Astrocyte (in vitro differentiated cells and primary cell): ENCODE results near the gene YOD1.

Experiments
- EZH2 ChIP-seq: IDR thresholded peaks from 2 replicates; pipeline ENCODE4 v1.6.1; 2012; ENCODE audit warnings: mild to moderate bottlenecking, low read length, inconsistent platforms; ENCODE audit not compliant: insufficient read depth
- TF ChIP-seq, protein P1 (sequence below): IDR thresholded peaks from 2 replicates; pipeline ENCODE4 v1.5.1; 2011; ENCODE audit warnings: low read depth, mild to moderate bottlenecking, inconsistent platforms, low read length, moderate library complexity; ENCODE audit not compliant: insufficient read depth

- TF ChIP-seq, protein P1, sequence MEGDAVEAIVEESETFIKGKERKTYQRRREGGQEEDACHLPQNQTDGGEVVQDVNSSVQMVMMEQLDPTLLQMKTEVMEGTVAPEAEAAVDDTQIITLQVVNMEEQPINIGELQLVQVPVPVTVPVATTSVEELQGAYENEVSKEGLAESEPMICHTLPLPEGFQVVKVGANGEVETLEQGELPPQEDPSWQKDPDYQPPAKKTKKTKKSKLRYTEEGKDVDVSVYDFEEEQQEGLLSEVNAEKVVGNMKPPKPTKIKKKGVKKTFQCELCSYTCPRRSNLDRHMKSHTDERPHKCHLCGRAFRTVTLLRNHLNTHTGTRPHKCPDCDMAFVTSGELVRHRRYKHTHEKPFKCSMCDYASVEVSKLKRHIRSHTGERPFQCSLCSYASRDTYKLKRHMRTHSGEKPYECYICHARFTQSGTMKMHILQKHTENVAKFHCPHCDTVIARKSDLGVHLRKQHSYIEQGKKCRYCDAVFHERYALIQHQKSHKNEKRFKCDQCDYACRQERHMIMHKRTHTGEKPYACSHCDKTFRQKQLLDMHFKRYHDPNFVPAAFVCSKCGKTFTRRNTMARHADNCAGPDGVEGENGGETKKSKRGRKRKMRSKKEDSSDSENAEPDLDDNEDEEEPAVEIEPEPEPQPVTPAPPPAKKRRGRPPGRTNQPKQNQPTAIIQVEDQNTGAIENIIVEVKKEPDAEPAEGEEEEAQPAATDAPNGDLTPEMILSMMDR: no peak
- TF ChIP-seq EZH2: no peak
Observed at GRCh38 chr1:207055386-207056001, 4.5 kb upstream of the YOD1 start.
